ENCODE results near the gene CXCL3.

The CXCL3 gene

GRCh38 chr4:73989928-73990327, 48.6 kb downstream of the CXCL3 start:
- Histone ChIP-seq H3K27me3 (replicated peaks; ENCODE audit: control insufficient read depth, insufficient read depth, low read length) (no peaks in the 10 kb centered on the region; the same call in 1 of the 2 replicates), H3K36me3 (ENCODE audit: control insufficient read depth, insufficient read depth, low read length) (no peaks in the 10 kb centered on the region), H3K4me3 (replicated peaks; ENCODE audit: low read depth, low read length) (no peak overlapping the region)
- DNase-seq (ENCODE audit: extremely low read depth, insufficient read length) = no peak
- TF ChIP-seq CTCF (IDR thresholded peaks at IDR 0.05; ENCODE audit: insufficient read depth, low read length, poor library complexity, severe bottlenecking) = no peak

DNA sequence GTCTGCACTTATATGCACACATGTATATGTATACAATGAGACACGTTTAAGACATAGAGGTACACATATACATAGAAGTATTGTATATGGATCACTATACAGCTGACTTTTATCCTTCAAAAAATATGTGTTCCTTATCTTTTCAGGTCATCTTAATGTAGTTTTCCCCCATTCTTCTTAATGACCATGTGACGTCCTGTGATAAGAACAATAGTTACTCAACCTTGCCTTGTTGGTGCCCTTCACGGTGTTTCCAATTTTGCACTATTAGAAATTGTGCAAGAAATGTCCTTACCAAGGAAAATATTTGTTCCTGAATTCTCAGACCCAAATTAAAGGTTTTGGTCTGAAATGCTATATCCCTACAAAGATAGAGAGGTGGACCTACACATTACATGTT, 49.5 kb downstream of the CXCL3 start:
- DNase-seq (ENCODE audit: extremely low read depth, insufficient read length) = no peak
- TF ChIP-seq CTCF (IDR thresholded peaks at IDR 0.05; ENCODE audit: insufficient read depth, low read length, poor library complexity, severe bottlenecking) = no peak
- no peaks in the 10 kb centered on the region for H3K36me3 ChIP-seq (ENCODE audit: control insufficient read depth, insufficient read depth, low read length)
- H3K4me3 ChIP-seq (replicated peaks; ENCODE audit: low read depth, low read length) = no peak overlapping the region
- no peaks in the 10 kb centered on the region; the same call in 1 of the 2 replicates for H3K27me3 ChIP-seq (replicated peaks; ENCODE audit: control insufficient read depth, insufficient read depth, low read length)

DNA sequence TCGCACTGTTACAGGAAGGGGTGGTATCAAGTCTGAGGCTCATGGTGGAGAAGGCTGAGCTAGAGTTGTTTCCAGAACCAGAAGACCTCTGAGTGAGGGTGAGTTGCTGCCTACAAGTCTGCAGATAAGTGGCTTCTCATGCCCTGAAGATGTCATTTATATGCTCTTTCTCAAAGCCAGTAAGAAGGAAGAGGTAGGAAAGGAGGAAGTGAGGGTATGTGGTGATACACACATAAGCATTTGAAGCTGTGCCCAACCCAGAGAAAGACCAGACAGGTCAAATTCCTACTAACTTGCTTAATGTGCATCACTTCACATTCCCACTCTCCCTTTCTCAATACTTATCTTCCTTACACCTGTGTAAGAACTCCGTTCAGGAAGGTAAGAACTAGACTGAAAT, 50.4 kb downstream of the CXCL3 start, which contains the start of gene PPBP:
Gene PPBP, minus strand, starts transcription at position 130 of the 400 bp plus-strand sequence. Its CDS starts 87 bp downstream, at position 43.
- Histone ChIP-seq H3K4me3 (replicated peaks; ENCODE audit: low read depth, low read length) (no peak within 1 kb of the TSS), H3K27me3 (replicated peaks; ENCODE audit: control insufficient read depth, insufficient read depth, low read length) (no peaks in the 10 kb centered on the region; the same call in 1 of the 2 replicates), H3K36me3 (ENCODE audit: control insufficient read depth, insufficient read depth, low read length) (no peaks in the 10 kb centered on the region)
- DNase-seq (ENCODE audit: extremely low read depth, insufficient read length) = no peak
- TF ChIP-seq CTCF (IDR thresholded peaks at IDR 0.05; ENCODE audit: insufficient read depth, low read length, poor library complexity, severe bottlenecking) = no peak
